GM12873 (cell line): ENCODE results near the gene LMTK3.

Experiments
- TF ChIP-seq, protein P1 (sequence below): IDR thresholded peaks from 2 replicates; pipeline ENCODE4 v1.5.1; 2012; ENCODE audit warnings: low read depth, mild to moderate bottlenecking, moderate library complexity, low read length, control low read depth; ENCODE audit not compliant: insufficient read depth; ENCODE audit errors: missing control alignments

Gene LMTK3

GRCh38 chr19:48450863-48451262, 60.8 kb downstream of the LMTK3 start:
- TF ChIP-seq, protein P1, sequence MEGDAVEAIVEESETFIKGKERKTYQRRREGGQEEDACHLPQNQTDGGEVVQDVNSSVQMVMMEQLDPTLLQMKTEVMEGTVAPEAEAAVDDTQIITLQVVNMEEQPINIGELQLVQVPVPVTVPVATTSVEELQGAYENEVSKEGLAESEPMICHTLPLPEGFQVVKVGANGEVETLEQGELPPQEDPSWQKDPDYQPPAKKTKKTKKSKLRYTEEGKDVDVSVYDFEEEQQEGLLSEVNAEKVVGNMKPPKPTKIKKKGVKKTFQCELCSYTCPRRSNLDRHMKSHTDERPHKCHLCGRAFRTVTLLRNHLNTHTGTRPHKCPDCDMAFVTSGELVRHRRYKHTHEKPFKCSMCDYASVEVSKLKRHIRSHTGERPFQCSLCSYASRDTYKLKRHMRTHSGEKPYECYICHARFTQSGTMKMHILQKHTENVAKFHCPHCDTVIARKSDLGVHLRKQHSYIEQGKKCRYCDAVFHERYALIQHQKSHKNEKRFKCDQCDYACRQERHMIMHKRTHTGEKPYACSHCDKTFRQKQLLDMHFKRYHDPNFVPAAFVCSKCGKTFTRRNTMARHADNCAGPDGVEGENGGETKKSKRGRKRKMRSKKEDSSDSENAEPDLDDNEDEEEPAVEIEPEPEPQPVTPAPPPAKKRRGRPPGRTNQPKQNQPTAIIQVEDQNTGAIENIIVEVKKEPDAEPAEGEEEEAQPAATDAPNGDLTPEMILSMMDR = no peak

DNA sequence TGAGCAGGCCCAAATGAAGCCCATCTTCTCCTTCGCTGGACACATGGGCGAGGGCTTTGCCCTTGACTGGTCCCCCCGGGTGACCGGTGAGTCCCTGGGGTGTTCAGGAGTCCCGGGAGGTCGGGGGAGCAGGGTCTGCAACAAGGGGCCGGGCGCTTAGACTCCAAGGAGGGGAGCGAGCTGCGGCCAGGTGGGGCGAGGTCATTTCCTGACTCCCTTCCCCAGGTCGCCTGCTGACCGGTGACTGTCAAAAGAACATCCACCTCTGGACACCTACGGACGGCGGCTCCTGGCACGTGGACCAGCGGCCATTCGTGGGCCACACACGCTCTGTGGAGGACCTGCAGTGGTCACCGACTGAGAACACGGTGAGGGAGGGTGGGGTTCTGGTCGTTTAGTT, 61.2 kb downstream of the LMTK3 start:
- TF ChIP-seq, protein P1 = no peak

- TF ChIP-seq, protein P1 = no peak
These were observed 63.1 kb downstream of the LMTK3 start for GRCh38 chr19:48448563-48448962.

DNA sequence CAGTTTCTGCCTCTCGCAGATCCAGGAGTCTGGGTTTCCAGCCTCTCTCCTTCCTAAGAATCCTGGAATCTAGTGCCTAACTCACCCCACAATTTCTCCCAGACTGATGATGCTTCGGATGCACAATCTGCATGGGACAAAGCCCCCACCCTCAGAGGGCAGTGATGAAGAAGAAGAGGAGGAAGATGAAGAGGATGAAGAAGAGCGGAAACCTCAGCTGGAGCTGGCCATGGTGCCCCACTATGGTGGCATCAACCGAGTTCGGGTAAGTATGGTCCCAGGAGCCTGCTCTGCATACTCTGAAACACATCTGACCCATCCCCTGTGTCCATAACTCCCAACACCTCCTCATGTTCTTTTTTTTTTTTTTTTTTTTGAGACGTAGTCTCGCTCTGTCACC, 65.1 kb downstream of the LMTK3 start:
- TF ChIP-seq, protein P1 = no peak

GRCh38 chr19:48445606-48446481, 65.8 kb downstream of the LMTK3 start, which contains the start of gene GRWD1:
Gene GRWD1 (plus strand): TSS chr19:48445983. CDS start chr19:48446006, 23 bp downstream.
- TF ChIP-seq, protein P1 = no peak

DNA sequence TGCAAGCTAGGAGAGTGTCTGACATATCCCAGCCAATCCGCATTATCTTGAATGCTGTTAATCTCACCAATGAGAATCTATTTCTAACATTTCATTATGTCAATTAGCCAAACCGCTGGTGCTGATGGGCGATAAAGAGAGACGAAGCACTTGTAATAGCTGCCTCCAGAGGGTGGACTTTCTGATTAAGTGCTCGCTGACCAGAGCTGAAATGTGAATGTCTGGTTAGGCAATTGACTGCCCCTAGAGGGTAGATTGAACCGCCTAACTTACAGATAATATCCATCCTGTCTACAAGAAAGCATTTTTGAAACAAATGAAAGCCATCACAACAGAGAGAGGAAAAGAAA, 66.4 kb downstream of the LMTK3 start:
- TF ChIP-seq, protein P1 = peak; percentile 44

GRCh38 chr19:48444936-48445200, 66.8 kb downstream of the LMTK3 start:
- TF ChIP-seq, protein P1 = no peak
